GM19193 (cell line): ENCODE measurements around the gene ZNF768.

Source experiments
- POLR2A ChIP-seq: IDR thresholded peaks from 4 replicates; pipeline ENCODE4 v1.6.1; 2011; ENCODE audit not compliant: insufficient read depth, insufficient read length; ENCODE audit errors: extremely low read depth

ZNF768 gene

DNA sequence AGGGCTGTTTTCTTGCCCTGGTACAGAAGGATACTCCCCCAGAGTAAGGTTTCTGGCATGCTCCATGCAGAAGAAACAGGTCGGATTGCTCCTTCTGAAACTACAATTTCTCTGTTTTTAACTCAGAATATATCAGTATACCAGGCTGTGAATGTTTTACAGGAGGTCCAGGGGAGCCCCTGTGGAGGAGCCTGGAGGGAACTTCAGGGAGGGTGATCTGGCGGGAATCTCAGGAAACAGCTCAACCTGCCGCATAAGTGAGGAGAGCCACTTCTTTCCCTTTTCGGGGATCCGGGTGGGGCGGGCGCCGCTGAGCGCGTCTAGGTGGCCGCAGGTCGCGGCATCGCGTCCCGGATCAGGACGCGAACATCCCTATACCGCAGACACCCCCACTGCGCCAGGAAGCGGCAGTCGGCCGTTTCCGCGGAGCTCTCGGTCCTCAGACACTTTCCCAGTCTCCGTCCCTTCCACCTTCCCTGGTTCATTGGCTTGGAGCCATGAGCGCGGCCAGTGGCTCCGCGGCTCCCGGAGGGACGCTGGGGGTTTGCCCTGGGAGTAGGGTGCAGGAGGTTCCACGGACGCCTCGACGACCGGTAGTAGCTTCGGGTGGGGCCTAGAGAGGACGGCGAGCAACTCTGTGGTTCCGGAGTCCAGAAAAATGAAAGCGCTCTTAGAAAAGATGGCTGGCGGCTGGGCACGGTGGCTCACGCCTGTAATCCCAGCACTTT, 34.9 kb upstream of the ZNF768 start:
- TF ChIP-seq POLR2A: no peak

DNA sequence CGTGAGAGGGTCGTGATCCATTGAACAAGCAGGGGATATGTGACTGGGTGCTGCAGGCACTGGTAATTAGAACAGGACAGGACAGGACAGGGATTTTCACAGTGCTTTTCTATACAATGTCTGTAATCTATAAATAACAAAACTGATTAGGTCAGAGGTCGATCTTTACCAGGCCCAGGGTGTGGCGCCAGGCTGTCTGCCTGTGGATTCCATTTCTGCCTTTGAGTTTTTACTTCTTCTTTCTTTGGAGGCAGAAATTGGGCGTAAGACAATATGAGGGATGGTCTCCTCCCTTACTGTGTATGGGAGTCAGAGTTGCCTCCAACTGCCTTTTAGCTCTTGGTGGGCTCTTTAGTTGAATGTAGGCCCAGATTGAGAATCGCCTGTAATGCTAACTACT, 33.3 kb upstream of the ZNF768 start:
- no peak for TF ChIP-seq POLR2A

DNA sequence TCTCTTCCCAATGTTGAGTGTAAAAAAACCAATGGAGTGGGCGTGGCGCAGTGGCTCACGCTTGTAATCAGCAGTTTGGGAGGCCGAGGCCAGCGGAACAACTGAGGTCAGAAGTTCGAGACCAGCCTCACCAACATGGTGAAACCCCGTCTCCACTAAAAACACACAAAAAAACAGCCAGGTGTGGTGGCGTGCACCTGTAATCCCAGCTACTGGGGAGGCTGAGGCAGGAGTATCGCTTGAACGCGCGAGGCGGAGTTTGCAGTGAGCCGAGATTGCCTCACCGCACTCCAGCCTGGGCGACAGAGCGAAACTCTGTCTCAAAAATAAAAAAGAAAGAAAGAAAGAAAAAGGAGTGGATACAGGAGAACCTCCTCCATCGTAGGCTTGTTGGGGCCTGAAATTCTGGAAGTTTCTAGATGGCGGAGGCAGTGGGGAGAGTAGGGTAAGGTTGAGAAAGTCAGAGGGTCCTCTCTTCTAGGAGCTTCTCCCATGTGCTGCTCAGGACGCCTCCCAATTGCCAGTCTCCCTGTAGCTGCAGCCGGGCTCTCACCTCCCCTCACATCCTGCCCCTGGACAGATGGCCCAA, 32.5 kb upstream of the ZNF768 start:
- TF ChIP-seq POLR2A: no peak

DNA sequence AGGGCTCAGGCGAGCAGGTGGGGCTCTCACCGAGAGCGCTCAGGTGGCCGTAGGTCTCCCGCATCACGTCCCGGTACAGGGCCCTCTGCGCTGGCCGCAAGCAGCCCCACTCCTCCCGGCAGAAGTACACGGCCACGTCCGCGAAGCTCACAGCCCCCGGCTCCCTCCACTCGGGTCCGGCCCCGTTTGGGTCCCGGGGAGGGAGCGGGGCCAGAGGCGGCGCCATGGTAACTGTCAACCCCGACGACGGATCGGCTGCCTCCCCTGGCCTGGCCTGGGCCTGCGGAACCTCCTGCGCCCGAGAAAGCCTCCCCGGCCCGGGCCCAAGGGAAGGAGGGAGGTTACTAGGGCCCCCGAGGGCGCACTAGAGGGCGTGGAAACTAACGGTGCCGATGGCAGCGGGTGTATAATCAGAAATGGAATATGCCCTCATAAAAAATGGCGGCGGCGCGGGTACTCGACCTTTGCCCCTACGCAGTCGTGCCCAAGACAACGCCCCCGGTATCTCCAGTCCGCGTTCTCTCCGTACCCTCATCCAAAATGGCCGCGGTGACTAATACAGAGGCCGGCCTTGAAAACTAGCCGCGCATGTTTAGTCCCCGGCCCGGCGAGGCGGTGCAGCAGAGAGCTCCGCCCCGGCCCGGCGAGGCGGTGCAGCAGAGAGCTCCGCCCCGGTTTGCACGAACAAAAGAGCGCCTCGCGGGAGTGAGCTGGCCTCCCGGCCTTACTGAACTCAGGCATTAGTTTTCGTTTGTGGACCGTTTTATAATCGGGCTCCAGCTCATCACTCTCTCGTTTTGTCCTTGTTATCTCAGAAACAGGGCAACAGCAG, 31.8 kb upstream of the ZNF768 start, which contains the start of gene ZNF764:
TSS of gene ZNF764 (minus strand) at position 418 of the 832 bp plus-strand sequence. CDS start at position 226, 192 bp downstream.
- peak; percentile 61 for TF ChIP-seq POLR2A

DNA sequence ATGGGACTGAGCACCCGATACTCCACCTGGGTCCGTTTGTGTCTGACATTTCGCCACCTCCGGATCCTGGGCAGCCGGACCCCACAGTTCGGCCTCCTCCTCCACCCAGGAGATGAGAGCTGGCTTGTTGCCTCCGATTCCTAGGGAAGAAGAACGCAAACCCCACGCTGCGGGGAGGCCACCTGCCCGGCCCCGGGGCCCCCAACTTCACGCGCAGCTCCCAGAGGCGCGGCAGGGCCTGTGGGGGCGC, 31.3 kb upstream of the ZNF768 start:
- TF ChIP-seq POLR2A: no peak

DNA sequence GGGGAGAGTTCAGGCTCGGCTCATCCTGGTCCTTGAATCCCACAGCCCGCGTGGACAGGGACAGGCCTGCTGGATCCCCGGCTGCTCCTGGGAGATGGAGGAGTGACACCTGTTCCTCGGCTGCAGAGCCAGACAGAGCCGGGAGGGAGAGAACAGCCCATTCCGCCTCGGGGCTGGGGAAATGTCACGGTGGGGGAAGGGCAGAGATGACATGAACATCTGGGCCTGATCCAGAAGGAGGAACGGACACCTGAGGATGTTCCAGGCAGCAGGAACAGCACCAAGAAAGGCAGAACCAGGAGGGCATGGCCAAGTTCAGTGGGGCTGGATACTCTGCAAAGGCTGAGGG, 29.7 kb upstream of the ZNF768 start:
- no peak for TF ChIP-seq POLR2A

DNA sequence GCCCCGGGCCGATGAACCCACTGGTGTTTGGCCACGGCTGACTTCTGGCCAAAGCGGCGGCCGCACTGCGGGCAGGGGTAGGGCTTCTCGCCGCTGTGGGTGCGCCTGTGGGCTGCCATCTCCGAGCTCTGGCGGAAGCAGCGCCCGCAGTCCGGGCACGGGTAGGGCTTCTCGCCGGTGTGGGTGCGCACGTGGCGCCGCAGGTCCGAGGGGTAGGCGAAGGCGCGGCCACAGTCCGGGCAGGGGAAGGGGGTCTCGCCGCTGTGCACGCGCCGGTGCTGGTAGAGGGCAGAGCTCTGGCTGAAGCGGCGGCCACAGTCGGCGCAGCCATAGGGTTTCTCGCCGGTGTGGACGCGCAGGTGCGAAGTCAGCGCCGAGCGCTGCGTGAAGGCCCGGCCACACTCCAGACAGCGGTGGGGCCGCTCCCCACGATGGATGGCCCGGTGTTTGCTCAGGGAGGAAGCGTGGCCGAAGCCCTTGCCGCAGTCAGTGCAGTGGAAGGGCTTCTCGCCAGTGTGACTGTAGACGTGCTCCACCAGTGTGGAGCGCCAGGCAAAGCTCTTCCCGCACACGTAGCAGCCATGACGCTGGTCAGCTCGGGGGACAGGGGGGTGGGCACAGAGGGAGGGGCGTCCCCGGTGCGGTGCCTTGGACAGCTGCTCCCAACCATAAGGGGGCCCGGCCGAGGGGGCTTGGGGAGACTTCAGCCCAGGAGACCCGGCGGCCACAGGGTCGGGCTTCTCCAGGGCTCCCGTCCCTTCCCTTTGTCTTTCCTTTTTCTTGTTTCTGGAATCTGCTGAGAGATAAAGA, 29.2 kb upstream of the ZNF768 start:
- TF ChIP-seq POLR2A: no peak

DNA sequence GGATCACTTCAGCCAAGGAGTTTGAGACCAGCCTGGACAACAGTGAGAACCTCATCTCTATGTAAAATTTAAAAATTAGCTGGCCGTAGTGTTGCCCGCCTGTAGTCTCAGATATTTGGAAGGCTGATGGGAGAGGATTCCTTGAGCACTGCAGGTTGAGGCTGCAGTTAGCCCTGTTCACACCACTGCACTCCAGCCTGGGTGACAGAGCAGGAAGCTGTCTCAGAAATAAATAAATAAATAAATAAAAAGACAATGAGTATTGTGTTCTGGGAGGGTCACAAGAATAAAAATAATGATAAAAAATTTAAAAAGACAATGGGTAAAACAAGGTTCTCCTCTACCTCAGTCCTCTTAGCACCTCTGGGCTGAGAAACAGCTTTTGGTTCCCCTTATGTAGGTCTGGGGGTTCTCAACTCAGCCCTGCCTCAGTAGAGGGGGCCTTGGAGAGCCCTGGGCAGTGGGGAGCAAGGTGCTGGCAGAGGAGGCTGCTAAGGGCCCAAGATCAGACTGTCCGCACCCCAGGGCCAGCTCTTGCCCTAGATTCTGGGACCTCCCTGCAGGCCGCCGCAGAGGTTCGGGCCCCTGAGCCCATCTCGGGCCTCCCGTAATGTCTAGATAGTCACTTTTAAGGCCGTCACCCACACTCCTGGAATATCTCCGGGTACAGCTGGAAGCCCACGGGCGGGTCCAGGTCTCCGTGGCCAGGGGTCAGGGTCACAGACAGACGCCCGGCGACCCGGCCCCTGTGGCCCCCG, 28.4 kb upstream of the ZNF768 start:
- no peak for TF ChIP-seq POLR2A

DNA sequence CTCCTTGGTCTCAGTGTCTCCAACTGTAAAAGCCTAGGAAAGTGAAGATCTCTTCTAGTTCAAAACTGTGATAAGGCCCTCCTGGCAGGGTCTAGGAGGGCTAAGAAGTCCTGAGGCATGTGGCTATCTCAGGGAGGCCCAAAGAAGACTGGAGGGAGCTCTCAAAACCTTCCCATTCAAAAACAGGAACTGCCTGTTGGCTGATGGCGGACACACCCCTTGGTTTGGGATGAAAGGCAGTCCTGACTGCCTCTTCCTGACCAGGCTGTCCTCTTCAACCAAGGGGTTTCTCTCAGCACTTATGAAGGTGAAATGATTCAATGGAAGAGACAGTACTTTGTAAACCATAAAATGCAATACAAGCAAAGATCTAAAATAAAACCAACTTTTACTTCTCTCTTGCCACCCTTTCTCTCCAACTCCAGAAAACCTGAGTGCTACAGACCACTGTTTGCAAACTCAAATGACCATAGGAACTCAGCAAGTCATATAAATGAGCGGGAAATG, 27.1 kb upstream of the ZNF768 start:
- no peak for TF ChIP-seq POLR2A

DNA sequence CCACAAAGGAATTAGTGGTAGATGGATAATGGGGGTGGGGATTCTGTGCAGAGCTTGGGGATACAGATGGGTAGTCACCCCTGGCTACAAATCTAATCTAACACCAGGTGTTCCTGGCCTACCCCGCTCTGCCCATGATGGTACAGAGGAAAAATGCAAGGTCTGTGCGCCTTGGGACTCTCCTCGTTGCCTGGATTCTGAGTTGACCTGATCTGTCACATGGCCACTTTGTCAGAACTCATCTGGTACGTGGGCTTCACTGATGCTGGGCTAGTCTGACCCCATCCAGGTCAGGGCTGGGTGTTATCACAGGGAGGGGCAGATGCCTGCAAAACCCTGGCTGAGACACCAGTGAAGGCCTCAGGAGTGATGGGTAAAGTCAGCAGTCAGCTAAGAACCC, 26.6 kb upstream of the ZNF768 start:
- TF ChIP-seq POLR2A: no peak

DNA sequence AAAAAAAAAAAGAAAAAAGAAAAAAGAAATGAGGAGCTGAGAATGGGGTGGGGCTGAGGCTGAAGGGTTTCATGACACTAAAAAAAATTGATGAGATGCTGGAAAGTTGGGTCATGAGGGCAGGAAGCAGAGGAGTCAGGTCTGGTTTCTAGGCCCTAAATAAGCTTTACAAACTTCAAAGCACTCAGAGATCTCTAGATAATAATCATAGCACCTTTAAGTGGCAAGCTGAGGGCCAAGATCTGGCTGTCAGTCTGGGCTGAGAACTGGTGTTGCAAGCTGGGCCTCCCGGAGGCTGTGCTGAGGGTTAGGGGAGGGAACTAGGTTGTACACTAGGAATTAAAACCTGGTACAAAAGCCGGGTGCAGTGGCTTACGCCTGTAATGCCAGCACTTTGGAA, 25.4 kb upstream of the ZNF768 start:
- no peak for TF ChIP-seq POLR2A

DNA sequence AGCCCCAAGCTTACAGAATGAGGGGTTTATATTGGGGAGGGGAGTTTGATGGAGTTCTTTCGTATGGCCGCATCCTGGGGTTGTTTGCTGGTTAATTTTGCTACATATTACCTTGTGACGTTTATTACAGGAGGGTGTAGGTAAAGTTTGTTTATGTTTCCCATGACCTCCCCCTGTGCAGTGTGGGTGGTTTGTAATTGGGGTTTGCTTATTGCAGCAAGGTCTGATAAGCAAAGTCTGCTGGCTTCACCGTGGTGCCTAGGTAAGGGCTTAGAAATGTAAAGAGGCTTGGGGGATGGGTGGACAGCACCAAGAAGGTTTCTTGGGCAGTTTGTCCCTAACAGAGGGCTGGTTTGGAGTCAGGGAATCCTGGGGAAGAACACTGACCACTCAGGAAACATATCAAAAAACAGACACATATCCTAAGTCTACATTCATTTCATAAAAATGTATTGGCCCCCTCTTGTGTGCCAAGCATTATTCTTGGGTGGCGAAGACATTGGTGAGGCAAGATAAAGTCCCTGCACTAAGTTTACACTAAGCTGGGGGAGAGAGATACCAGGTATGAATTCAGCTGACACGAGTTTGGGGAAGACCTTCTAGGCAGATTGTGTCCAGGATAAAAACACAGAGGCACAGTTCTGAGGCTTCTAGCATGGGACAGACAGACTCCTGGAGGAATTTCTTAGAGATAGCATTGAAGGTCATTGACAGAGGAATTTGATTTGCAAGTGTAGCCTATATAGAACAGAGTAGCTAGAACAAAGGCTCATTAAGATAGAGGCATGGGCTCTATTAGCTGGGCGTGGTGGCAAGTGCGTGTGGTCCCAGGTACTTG, 22.3 kb upstream of the ZNF768 start:
- no peak for TF ChIP-seq POLR2A

DNA sequence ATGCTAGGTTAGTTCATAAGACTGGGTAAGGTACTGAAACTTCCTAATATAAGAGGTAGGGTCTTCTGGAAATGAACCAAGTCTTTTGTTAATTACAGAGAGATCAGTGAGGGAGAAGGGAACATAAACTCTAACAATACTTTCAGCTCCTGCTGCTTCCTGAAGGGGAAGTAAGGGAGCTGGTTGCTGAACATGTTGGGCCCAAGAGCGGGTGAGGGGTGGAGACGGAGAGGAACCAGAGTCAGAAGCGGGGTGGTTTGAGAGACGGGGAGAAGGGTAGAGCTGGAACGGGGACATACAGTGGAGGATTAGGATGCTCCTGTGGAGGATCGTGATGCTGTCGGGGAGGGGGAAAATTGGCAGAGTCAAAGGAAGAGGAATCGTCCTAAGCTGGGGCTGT, 19.7 kb upstream of the ZNF768 start:
- no peak for TF ChIP-seq POLR2A

DNA sequence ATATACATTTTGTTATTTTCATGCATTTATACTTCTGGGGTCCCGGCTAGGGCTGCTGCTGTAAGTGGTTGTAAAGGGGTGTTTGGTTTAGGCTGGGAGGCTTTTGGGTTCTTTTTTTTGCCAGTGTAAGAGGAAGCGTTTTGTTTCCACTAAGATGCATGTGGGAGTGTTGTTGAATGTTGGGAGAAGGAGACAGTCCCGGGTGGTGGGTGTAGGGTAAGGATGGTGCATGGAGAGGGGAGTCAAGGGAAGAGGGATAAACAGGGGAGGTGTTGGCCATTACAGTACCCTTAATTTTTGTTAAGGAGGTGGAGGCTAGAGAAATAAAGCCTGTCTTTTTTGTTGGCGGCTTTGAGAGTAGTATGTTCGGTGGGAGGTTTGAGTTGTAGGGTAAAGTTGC, 16.7 kb upstream of the ZNF768 start:
- TF ChIP-seq POLR2A: no peak
